Natural killer cell (primary cell): ENCODE results near the gene MYO5A. TPM values are rescaled to one million over a fixed set of nuclear protein-coding genes. Genes with fewer than 3 reads are reported as not detected.

ENCODE experiments used
- ATAC-seq, 3 donors: fragments of 150-1000 bp in 2 of 3; fragments of 200-7000 bp in 1 of 3; cut with Tn5 transposase; 1 replicate in 1 of 3; 2 replicates in 2 of 3; pipeline ENCODE4 v1.10.0; 2021; ENCODE audit warnings: mild to moderate bottlenecking in 2 of 3, moderate library complexity in 2 of 3
- DNase-seq, 2 donors: peaks; one replicate each; pipeline versions ENCODE4 v3.0.0 to v3.0.0-alpha.2; 2013 to 2021; ENCODE audit warnings: mixed read lengths in 1 of 2
- H3K27ac ChIP-seq: one replicate; pipeline ENCODE4 v1.5.1; 2013; ENCODE audit warnings: mild to moderate bottlenecking, low read length
- H3K27me3 ChIP-seq: one replicate; pipeline ENCODE4 v1.6.1; 2013; ENCODE audit warnings: low read length; ENCODE audit not compliant: control insufficient read depth, insufficient read depth
- H3K36me3 ChIP-seq: one replicate; pipeline ENCODE4 v1.6.1; 2013; ENCODE audit warnings: low read length; ENCODE audit not compliant: control insufficient read depth, insufficient read depth
- H3K4me1 ChIP-seq: one replicate; pipeline ENCODE4 v1.6.1; 2013; ENCODE audit warnings: low read length; ENCODE audit not compliant: control insufficient read depth, insufficient read depth
- H3K4me3 ChIP-seq: one replicate; pipeline ENCODE4 v1.5.1; 2013; ENCODE audit warnings: low read length
- H3K9me3 ChIP-seq: one replicate; pipeline ENCODE4 v1.6.1; 2013; ENCODE audit warnings: low read length; ENCODE audit not compliant: control insufficient read depth, insufficient read depth
- H3K27ac Mint-ChIP-seq, 2 donors: one replicate each; pipeline ENCODE4 v1.8.0; 2022; ENCODE audit warnings: mild to moderate bottlenecking in 2 of 2, mixed read lengths in 2 of 2, moderate library complexity in 1 of 2
- H3K27me3 Mint-ChIP-seq, 2 donors: one replicate each; pipeline ENCODE4 v1.8.0; 2022; ENCODE audit warnings: low read depth in 2 of 2, mixed read lengths in 2 of 2
- H3K36me3 Mint-ChIP-seq: one replicate; pipeline ENCODE4 v1.8.0; 2022; ENCODE audit warnings: mixed read lengths
- H3K4me1 Mint-ChIP-seq, 2 donors: one replicate each; pipeline ENCODE4 v1.8.0; 2022; ENCODE audit warnings: mixed read lengths in 2 of 2
- H3K4me3 Mint-ChIP-seq: one replicate; pipeline ENCODE4 v1.8.0; 2022; ENCODE audit warnings: mild to moderate bottlenecking, moderate library complexity, mixed read lengths
- H3K9me3 Mint-ChIP-seq, 2 donors: one replicate each; pipeline ENCODE4 v1.8.0; 2022; ENCODE audit warnings: mixed read lengths in 2 of 2
- WGBS: methylation state at CpG from one replicate; pipeline ENCODE4 v1.1.7; 2013; ENCODE audit warnings: missing lambda C conversion rate; ENCODE audit not compliant: insufficient coverage; 5-methylcytosine and 5-hydroxymethylcytosine counted together
- intact Hi-C: fragments of 100-400 bp; cut with micrococcal nuclease; formaldehyde crosslinking; loops from one replicate; pipeline ENCODE4 v1.14.2; 2022
- total RNA-seq, 4 donors: library from RNA; stranded (reverse); fragments of 120-200 nt in 1 of 4; gene quantifications; one replicate each; pipeline versions ENCODE4 v1.2.3 to v1.2.4, GENCODE V29; 2013 to 2022
- TF ChIP-seq, protein P1 (sequence below): fragments of 200-600 bp; IDR thresholded peaks from one replicate; pipeline ENCODE4 v1.8.0; 2022; ENCODE audit warnings: antibody characterized with exemption

The MYO5A gene
- total RNA-seq, 3 donors from 2014 or later (not counting 1 experiment from before 2014, with no cell fraction given), result 42.8 to 51.5 (median 44.4) TPM

DNA sequence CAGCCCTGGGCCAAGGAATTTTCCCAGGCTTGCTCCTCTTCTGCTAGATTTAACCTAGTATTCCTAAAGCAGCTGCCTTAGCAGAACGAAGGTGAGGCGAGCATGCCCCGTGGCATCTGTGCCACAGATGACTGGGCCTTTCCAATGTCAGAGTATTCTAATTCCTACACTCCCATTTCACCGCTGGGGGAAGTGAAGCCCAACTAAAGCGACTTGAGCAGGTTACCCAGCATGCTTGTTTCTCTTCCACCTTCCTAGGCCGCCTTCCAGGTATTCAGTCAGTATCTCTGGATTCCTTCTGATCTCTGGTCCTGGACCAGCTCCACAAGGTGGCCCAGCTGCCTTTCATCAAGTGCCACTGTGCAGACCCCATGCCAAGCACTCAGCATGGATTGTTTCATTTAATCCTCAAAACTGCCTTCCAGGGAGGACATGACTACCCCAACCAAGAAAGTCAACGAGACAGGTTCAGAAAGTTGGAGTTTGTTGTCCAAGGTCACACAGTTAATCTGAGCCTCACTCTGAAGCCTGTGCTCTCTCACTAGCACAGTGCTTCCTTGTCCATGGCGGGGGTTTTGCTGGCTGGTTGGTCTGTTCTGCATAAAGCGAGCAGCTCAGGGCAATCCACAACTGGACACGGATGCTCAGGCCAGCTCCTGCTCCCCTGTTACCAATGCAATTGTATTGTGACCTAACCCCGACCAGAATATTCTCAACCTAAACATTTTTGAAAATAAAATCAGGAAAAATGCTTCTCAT, 248.2 kb downstream of the MYO5A start:
- Mint-ChIP-seq H3K4me3 (no peak overlapping the region), H3K27me3 (peaks cover 7% of the 10 kb centered on the region in 2 donors), H3K9me3 (no peaks in the 10 kb centered on the region), H3K36me3 (no peaks in the 10 kb centered on the region), H3K27ac (no peak overlapping the region), H3K4me1 (no peaks in the 10 kb centered on the region)
- Histone ChIP-seq H3K4me1 (no peaks in the 10 kb centered on the region), H3K27ac (no peak overlapping the region), H3K9me3 (no peaks in the 10 kb centered on the region), H3K4me3 (no peak overlapping the region), H3K27me3 (no peaks in the 10 kb centered on the region), H3K36me3 (no peaks in the 10 kb centered on the region)
- TF ChIP-seq, protein P1, sequence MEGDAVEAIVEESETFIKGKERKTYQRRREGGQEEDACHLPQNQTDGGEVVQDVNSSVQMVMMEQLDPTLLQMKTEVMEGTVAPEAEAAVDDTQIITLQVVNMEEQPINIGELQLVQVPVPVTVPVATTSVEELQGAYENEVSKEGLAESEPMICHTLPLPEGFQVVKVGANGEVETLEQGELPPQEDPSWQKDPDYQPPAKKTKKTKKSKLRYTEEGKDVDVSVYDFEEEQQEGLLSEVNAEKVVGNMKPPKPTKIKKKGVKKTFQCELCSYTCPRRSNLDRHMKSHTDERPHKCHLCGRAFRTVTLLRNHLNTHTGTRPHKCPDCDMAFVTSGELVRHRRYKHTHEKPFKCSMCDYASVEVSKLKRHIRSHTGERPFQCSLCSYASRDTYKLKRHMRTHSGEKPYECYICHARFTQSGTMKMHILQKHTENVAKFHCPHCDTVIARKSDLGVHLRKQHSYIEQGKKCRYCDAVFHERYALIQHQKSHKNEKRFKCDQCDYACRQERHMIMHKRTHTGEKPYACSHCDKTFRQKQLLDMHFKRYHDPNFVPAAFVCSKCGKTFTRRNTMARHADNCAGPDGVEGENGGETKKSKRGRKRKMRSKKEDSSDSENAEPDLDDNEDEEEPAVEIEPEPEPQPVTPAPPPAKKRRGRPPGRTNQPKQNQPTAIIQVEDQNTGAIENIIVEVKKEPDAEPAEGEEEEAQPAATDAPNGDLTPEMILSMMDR, result no peak
- intact Hi-C loops, result no loop called here
- DNase-seq (no peak), ATAC-seq (no peak)
- 94% methylated on average over 11 of the region's 11 CpGs for WGBS

DNA sequence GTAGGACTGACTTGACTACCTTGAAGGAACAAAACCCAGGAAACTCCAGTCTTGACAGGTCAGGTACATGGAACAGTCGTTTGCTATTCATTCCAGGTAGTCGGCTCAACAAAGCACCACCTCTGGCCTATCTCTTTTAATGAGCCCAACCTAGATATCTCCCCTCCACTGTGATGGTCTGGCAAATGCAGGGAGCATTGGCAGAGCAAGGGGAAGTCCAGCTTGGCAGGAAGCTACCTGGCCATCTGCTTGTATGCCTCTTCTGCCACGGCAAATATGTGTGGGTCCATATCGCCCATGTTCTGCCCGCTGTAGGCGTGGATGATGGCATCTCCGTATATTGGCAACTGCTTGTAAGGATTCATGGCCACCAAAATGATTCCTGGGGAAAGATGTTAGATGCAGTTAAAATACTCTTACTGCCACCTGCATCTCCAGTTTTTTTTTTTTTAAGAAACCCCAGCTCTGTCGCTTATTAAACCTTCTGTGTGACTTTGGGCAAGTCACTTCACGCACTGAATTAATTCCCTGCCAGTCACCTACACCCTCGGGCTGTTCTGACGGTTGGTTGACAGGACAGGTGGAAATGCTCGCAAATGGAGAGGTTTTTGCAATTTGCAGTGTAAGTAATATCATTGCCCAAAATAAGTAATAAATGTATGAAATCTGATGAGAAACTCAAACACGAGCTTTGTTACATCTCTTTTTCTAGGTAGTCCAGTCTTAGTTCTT, 249.9 kb downstream of the MYO5A start:
- H3K36me3 ChIP-seq, result no peaks in the 10 kb centered on the region
- H3K9me3 Mint-ChIP-seq, result no peaks in the 10 kb centered on the region

DNA sequence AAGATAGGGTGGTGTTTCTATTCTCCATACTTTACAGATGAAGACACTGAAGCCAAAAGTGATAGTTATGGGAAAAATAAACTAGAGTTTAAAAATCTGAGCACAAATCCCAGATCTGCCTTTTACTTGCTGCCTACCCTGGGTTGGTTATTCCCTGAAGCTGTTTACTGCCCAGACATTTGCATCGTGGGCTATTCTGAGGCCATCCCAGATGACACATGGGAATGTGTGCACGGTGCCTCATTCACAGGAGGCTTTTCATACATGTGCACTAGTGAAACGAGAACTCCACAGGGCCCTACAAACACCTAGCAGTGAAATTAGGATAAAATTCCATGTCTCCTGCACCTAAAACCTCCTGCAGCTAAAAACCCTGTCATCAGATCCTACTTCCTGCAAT, 250.5 kb downstream of the MYO5A start:
- H3K27me3 Mint-ChIP-seq, result peaks cover 7 to 8% of the 10 kb centered on the region in 2 donors
- Histone ChIP-seq H3K9me3 (no peaks in the 10 kb centered on the region), H3K27me3 (no peaks in the 10 kb centered on the region), H3K4me3 (no peak overlapping the region), H3K4me1 (no peaks in the 10 kb centered on the region), H3K36me3 (no peaks in the 10 kb centered on the region), H3K27ac (no peak overlapping the region)
- H3K27ac Mint-ChIP-seq, result no peak overlapping the region
- no peaks in the 10 kb centered on the region for H3K4me1 Mint-ChIP-seq
- no peaks in the 10 kb centered on the region for H3K36me3 Mint-ChIP-seq
- H3K4me3 Mint-ChIP-seq, result no peak overlapping the region
- DNase-seq (no peak), ATAC-seq (no peak)
- TF ChIP-seq, protein P1, result no peak
- intact Hi-C loops, result no loop called here
- H3K9me3 Mint-ChIP-seq, result no peaks in the 10 kb centered on the region
- 88% methylated on average over 3 of the region's 3 CpGs for WGBS

More for the DNA sequence above, 249.9 kb downstream of the MYO5A start:
- Mint-ChIP-seq H3K36me3 (no peaks in the 10 kb centered on the region), H3K27me3 (peaks cover 7 to 8% of the 10 kb centered on the region in 2 donors), H3K27ac (no peak overlapping the region), H3K4me3 (no peak overlapping the region), H3K4me1 (no peaks in the 10 kb centered on the region)
- DNase-seq, result no peak
- Histone ChIP-seq H3K27ac (no peak overlapping the region), H3K27me3 (no peaks in the 10 kb centered on the region), H3K9me3 (no peaks in the 10 kb centered on the region), H3K4me3 (no peak overlapping the region), H3K4me1 (no peaks in the 10 kb centered on the region)
- ATAC-seq, result no peak
- WGBS, result 96% methylated on average over 13 of the region's 13 CpGs
- intact Hi-C loops, result no loop called here
- TF ChIP-seq, protein P1, result no peak
